RWPE1 (cell line): ENCODE measurements around the gene POLE.
A peak's percentile ranks its signal among the peaks of the same experiment; 100 is the strongest.

Experiments used
- CTCF ChIA-PET: fragments of 350-600 bp; sonication (Branson Sonifier 250); formaldehyde crosslinking; extraction: SDS; loops from one replicate; lab custom pipeline; 2021; lab: Yijun Ruan, JAX
- POLR2A ChIA-PET: fragments of 400-600 bp; formaldehyde crosslinking; extraction: SDS; loops from one replicate; lab custom pipeline; 2020; ENCODE audit warnings: antibody characterized with exemption; ENCODE audit not compliant: low non-redundant PET; lab: Yijun Ruan, JAX
- DNase-seq: peaks from one replicate; pipeline ENCODE4 v3.0.0; 2012; ENCODE audit warnings: low spot score
- H3K27ac ChIP-seq: fragments of 450-650 bp; 2 replicates; pipeline ENCODE4 v1.5.1; 2017
- CTCF ChIP-seq: fragments of 450-650 bp; conservative IDR thresholded peaks from 2 replicates; pipeline ENCODE4 v1.5.1; 2017; ENCODE audit warnings: low read depth, mild to moderate bottlenecking

POLE gene

DNA sequence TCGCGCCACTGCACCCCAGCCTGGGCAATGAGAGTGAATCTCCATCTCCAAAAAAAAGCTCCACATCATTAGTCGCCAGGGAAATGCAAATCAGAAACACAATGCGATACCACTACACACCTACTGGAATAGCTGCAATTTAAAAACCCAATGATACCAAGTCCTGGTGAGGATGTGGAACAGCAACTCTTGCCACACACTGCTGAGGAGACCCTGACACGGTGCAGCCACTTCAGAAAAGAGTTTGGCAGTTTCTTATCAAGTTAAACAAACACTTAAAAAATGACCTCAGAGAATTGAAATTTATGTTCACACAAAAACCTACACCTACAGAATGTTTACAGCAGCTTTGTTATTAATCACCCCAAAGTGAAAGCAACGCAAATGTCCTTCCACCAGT is 56.5 kb downstream of the POLE start:
- H3K27ac ChIP-seq, result no peak overlapping the region
- POLR2A ChIA-PET, result no interaction called here

DNA sequence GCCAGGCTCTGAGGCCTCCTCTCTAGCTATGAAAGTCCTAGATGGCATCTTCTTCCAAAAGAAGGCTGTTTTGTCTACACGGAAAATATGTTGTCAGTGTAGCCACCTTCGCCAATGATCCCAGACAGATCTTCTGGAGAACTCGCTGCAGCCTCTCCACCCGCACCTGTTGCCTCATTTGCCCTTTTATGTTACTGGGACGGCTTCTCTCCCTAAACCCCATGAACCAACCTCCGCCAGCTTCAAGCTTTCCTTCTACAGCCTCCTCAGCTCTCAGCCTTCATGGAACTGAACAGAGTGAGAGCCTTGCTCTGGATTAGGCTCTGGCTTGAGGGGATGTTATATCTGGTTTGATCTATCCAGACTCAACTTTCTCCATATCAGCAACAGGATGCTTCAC is 57.8 kb downstream of the POLE start:
- no peak for TF ChIP-seq CTCF
- DNase-seq, result no peak
- ChIA-PET POLR2A (no interaction called here), CTCF (interaction anchor here (0.8 to 1.5 kb wide), 2 partner anchors 9 to 10 kb away, joined by 3 to 5 read pairs; no protein-coding TSS in a partner anchor)
- no peak overlapping the region for H3K27ac ChIP-seq

More for the DNA sequence above, 56.5 kb downstream of the POLE start:
- DNase-seq, result no peak
- CTCF ChIA-PET, result interaction anchor here (1.5 kb wide), 1 partner anchor 8 kb away, joined by 5 read pairs; no protein-coding TSS in a partner anchor
- TF ChIP-seq CTCF, result no peak

GRCh38 chr12:132625731-132626430 is 61.3 kb downstream of the POLE start:
- no peak for TF ChIP-seq CTCF
- ChIA-PET POLR2A (no interaction called here), CTCF (no interaction called here)
- 0 out of 2 replicates have a peak overlapping the region, but pooled peaks have one; percentile 1 for H3K27ac ChIP-seq
- DNase-seq, result no peak

DNA sequence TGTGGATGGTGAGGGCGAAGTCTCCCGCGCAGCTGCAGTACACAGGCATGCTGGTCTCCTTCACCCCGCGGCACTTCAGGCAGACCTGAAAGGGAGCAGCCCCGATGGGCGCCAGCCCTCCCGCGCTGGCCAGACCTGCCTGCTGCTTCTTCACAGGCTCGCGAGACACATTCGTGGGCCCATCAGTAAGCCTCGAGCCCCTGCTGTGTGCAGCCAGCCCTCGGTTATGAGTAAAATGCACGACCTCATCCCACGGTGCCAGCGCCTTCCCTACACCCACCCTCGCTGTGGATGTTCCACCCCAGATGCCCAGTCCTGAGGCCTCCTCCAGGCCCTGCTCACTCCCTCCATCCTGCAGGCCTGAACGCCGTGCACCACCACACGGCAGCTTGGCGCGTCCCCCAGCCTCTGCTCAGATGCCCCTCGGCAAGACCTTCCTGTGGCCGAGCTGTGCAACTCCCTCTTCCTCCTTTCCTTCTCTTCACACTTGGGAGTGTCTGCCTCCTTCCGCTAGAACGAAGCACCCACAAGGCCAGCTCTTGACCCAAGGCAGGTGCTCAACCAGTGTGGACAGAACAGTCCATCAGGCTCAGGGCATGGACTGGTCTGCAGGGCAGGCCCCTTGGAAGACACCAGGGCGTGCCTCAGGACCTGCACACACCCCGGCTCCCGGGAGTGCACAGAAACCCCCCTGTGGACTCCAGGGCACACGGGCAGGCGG is 62.1 kb downstream of the POLE start:
- no peak for DNase-seq
- no peak overlapping the region for H3K27ac ChIP-seq
- ChIA-PET CTCF (no interaction called here), POLR2A (no interaction called here)
- TF ChIP-seq CTCF, result no peak

DNA sequence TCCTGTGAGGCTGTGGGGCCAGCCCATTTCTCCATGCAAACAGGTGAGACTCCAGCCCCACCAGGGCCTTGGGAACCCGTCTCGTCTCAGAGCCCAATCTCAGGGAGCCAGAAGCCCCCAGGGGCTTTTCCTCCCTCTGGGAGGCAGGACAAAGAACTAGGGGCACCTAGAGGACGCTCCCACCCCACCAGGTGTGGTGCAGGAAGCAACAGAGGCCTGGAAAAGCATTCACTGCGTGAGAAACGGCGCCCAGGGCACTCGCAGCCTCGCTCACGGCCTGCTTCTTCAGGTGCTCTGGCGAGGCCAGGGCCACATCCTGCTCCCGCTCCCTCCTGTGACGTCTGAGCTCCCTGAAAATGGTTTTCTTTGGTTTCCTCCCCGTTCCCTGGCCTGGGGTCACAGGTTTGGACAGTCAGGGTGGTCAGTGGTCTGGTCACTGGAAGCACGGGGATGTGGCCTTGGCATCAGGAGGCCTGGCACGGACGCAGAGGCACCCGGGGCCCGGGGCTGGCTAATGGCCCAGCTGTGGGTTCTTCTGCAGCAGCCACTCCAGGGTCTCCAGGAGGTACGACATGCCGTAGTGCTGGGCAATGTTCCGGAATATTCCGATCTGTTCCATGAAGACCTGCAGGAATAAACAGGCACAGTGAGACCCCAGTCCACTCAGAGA is 62.8 kb downstream of the POLE start:
- peak overlapping the region; percentile 58 for H3K27ac ChIP-seq

More for the DNA sequence above, 62.8 kb downstream of the POLE start:
- ChIA-PET POLR2A (no interaction called here), CTCF (interaction anchor here (2.6 kb wide), 1 partner anchor 14 kb away, joined by 6 read pairs; no protein-coding TSS in a partner anchor)
- no peak for DNase-seq
- no peak for TF ChIP-seq CTCF
